Astrocyte of the spinal cord (primary cell): ENCODE results near the gene NANS.
"Not testable (repeated sequence)": the region's sequence is repeated elsewhere in the genome, so short reads cannot be mapped to it uniquely, and the experiment has no call there.

Source experiments
- DNase-seq: peaks from one replicate; pipeline ENCODE4 v3.0.0; 2011; ENCODE audit warnings: low read depth, low spot score
- H3K4me3 ChIP-seq: 2 replicates; pipeline ENCODE4 v1.5.1; 2011; ENCODE audit warnings: low read depth, mild to moderate bottlenecking, low read length, moderate library complexity
- in situ Hi-C: cut with HindIII; loops from 2 replicates; pipeline ENCODE4 v1.10.0; 2017; ENCODE audit warnings: low sequenced_read_pairs
- TF ChIP-seq, protein P1 (sequence below): IDR thresholded peaks from 2 replicates; pipeline ENCODE4 v1.5.1; 2012; ENCODE audit warnings: low read depth, mild to moderate bottlenecking, low read length, inconsistent platforms

NANS gene

DNA sequence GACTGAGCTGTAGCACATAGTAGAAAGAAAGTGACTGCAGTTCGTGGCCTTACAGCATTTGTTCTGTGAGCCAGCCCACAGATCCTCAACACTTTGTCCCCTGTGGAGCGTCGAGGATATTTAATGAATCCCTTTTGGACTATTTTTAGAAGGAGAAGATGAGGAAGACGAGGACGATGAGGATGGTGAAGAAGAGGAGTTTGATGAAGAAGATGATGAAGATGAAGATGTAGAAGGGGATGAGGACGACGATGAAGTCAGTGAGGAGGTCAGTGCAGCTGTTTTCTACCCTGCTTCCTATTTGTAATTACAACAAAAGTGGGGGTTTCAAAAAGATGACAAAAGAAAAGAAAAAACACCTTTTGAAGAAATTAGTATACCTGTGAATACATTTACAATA is 45.4 kb upstream of the NANS start:
- TF ChIP-seq, protein P1, sequence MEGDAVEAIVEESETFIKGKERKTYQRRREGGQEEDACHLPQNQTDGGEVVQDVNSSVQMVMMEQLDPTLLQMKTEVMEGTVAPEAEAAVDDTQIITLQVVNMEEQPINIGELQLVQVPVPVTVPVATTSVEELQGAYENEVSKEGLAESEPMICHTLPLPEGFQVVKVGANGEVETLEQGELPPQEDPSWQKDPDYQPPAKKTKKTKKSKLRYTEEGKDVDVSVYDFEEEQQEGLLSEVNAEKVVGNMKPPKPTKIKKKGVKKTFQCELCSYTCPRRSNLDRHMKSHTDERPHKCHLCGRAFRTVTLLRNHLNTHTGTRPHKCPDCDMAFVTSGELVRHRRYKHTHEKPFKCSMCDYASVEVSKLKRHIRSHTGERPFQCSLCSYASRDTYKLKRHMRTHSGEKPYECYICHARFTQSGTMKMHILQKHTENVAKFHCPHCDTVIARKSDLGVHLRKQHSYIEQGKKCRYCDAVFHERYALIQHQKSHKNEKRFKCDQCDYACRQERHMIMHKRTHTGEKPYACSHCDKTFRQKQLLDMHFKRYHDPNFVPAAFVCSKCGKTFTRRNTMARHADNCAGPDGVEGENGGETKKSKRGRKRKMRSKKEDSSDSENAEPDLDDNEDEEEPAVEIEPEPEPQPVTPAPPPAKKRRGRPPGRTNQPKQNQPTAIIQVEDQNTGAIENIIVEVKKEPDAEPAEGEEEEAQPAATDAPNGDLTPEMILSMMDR = no peak
- DNase-seq = no peak
- in situ Hi-C loops = no loop called here
- no peak overlapping the region for H3K4me3 ChIP-seq

DNA sequence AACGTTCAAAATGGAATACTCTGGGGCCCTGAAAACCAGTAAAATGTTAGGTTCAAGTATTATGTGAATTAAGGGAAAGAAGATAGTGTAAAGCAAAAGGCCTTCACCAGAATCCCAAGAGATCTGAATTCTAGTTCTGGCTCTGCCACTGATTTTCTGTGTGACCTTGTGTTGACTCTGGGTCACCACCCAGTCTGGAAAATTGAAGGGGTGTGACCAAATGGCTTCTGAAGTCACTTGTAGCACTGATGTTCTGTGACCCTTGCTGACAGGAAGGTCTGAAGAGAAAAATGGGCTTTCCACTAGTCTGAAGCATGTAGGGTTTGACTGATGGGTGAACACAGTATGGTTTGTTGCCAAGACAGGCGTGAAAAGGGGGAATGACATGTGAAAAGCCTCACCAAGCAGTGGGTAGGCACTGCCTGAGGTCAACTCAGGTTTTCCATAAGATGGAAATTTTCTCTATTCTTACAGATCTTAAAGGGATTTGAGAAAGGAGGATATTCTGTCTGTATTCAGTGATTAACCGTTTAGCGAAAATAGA is 40.3 kb upstream of the NANS start:
- in situ Hi-C loops = no loop called here
- no peak for DNase-seq
- H3K4me3 ChIP-seq = no peak overlapping the region
- TF ChIP-seq, protein P1 = no peak

DNA sequence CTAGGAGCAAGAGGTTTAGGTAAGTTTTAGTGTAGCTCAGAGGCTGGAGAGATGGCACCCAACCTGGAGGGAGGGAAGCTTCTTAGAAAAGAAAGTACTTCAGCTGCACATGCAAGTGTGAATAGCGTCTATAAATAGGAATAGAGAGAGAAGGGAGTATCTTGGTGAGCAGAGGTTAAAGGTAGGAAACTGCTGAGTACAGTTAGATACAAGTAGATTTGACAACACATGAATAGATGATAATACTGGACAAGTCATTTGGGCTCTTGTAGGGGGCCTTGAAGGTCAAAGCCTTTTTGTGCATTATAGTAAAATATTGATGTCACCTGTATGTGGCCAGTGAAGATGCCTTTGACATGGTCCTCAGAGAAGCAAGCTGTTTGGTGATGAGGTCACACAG is 39.2 kb upstream of the NANS start:
- DNase-seq = no peak

DNA sequence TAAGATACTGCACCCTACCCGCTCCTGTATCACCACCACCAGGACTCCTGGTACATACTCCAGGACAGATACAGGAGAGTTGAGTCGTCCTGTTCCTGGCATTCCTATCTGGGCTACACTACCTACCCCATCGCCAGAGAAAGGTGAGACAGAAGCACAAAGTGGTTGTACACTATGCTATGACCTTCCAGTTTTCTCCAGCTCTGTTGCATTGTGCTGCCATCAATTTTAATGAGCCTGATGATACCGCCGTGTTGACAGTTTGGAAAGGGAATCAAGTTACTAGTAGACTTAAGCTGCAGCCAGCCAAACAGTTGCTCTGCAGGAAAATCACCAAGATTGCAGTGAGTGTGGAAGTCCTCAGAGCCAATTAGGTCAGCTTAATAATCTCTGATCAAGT is 38.2 kb upstream of the NANS start:
- no peak overlapping the region for H3K4me3 ChIP-seq
- no peak for DNase-seq
- in situ Hi-C loops = no loop called here
- TF ChIP-seq, protein P1 = no peak

More for the DNA sequence above, 39.2 kb upstream of the NANS start:
- TF ChIP-seq, protein P1 = no peak
- in situ Hi-C loops = no loop called here
- no peak overlapping the region for H3K4me3 ChIP-seq

DNA sequence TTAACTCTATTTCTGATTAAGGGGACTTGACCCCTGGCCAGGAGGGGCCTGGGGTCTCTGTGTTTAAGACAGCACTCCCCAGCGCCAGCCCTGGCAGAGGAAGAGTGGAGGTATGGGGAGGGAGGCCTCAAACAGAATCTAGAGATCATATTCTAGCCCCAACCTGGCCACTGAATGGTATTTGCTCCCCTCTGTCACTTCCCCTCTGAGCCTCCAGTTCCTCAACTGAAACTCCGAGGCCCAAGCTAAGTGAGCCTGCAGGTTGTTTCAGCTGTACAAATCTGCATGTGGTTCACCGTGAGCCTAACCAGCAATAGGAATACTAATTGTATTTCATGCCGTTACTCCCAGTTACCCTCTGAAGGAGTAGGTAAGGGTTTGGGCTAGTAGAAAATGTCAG is 37.4 kb upstream of the NANS start:
- TF ChIP-seq, protein P1 = no peak
- no peak for DNase-seq
- H3K4me3 ChIP-seq = no peak overlapping the region
- in situ Hi-C loops = no loop called here

DNA sequence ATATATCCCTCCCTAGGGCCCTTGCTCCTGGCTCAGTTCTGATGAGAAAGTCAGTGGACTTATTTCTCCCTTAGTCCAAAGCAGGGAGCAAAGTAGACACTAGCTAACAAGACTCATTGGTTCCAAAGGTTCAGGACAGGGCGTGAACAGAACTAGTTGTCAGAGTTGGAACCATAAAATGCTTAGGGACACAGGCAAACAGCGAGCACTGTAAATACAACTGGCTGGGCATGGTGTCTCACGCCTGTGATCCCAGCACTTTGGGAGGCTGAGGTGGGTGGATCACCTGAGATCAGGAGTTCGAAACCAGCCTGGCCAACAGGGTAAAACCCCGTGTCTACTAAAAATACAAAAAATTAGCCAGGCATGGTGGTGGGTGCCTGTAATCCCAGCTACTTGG is 36.7 kb upstream of the NANS start:
- in situ Hi-C loops, H3K4me3 ChIP-seq, DNase-seq: not testable (repeated sequence)

DNA sequence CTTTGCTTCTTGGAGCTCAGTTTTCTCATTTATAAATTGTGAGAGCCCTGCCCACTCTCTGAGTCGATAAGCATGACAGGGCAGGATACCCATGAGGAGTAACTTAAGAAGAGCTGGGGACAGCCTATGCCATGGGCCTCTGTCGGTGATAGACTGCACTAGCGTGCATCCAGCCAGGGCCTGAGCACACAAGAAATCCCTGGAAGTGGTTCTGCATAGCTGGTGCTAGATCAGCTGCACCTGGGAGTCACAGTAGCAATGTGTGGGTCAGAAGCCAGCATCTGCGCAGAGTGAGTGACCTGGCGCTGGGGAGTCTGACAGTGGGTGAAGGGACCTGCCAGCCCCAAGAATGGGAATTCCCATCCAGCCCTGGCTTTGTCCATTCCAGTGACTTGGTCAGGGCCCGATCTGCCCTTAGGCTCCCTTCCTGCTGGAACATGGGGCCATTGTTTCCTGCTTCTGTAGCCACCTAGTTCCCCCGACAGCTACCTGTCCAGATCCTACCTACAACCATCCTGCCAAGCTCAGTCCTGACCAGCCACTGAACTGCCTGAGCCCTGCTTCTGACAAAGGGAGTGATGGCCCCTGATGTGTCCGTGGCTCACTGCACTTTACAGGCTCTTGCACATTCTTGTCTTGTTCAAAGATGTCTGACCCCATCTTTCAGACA is 35.9 kb upstream of the NANS start:
- in situ Hi-C loops = no loop called here
- TF ChIP-seq, protein P1 = no peak
- DNase-seq = no peak
- no peak overlapping the region for H3K4me3 ChIP-seq
